Choroid plexus epithelial cell (primary cell): ENCODE measurements around the gene LEP.
A peak's percentile ranks its signal among the peaks of the same experiment; 100 is the strongest.

Experiments
- DNase-seq: peaks from one replicate; pipeline ENCODE4 v3.0.0-alpha.2; 2010; ENCODE audit warnings: low read depth
- H3K4me3 ChIP-seq: 2 replicates; pipeline ENCODE4 v1.5.1; 2011; ENCODE audit warnings: low read depth, mild to moderate bottlenecking, control low read depth, low read length, moderate library complexity
- CTCF ChIP-seq: conservative IDR thresholded peaks from 2 replicates; pipeline ENCODE4 v1.5.1; 2011; ENCODE audit warnings: low read depth, mild to moderate bottlenecking, control low read depth, inconsistent platforms, low read length, moderate library complexity

Gene LEP

GRCh38 chr7:128270826-128271272 is 29.8 kb downstream of the LEP start:
- H3K4me3 ChIP-seq = no peak overlapping the region
- TF ChIP-seq CTCF = peak; percentile 44
- DNase-seq = no peak

GRCh38 chr7:128271471-128271941 is 30.4 kb downstream of the LEP start:
- DNase-seq = no peak
- TF ChIP-seq CTCF = no peak
- H3K4me3 ChIP-seq = peak overlapping the region; percentile 34

GRCh38 chr7:128271942-128272481 is 30.9 kb downstream of the LEP start:
- TF ChIP-seq CTCF = no peak
- DNase-seq = no peak
- H3K4me3 ChIP-seq = peak overlapping the region; percentile 34

GRCh38 chr7:128274246-128274883 is 33.3 kb downstream of the LEP start:
- TF ChIP-seq CTCF = no peak
- no peak overlapping the region for H3K4me3 ChIP-seq
- no peak for DNase-seq

GRCh38 chr7:128274884-128275603 is 34.0 kb downstream of the LEP start:
- no peak overlapping the region for H3K4me3 ChIP-seq
- TF ChIP-seq CTCF = no peak
- DNase-seq = no peak

- no peak for TF ChIP-seq CTCF
- H3K4me3 ChIP-seq = no peak overlapping the region
- DNase-seq = no peak
Observed at GRCh38 chr7:128275681-128276080, 34.6 kb downstream of the LEP start.

- no peak for DNase-seq
- H3K4me3 ChIP-seq = no peak overlapping the region
- no peak for TF ChIP-seq CTCF
Observed at GRCh38 chr7:128278366-128278765, 37.3 kb downstream of the LEP start.
